KMS-11 (cell line): ENCODE results near the gene AGTR1.

Experiments
- H2AFZ ChIP-seq: fragments of 200-600 bp; sonication (generic); 2 replicates; pipeline ENCODE4 v1.6.1; 2016; ENCODE audit warnings: antibody characterized with exemption, mixed run types, low read depth
- H3K27ac ChIP-seq: fragments of 200-600 bp; sonication (generic); 2 replicates; pipeline ENCODE4 v1.6.1; 2016; ENCODE audit warnings: mild to moderate bottlenecking, mixed run types
- H3K27me3 ChIP-seq: fragments of 200-600 bp; sonication (generic); 2 replicates; pipeline ENCODE4 v1.6.1; 2017; ENCODE audit warnings: mild to moderate bottlenecking, low read depth, mixed run types, moderate library complexity; ENCODE audit not compliant: insufficient read depth
- H3K36me3 ChIP-seq: fragments of 200-600 bp; sonication (generic); 2 replicates; pipeline ENCODE4 v1.6.1; 2017; ENCODE audit warnings: mild to moderate bottlenecking, mixed run types; ENCODE audit not compliant: insufficient read depth
- H3K4me1 ChIP-seq: fragments of 200-600 bp; sonication (generic); 2 replicates; pipeline ENCODE4 v1.6.1; 2016; ENCODE audit warnings: mild to moderate bottlenecking, low read depth, mixed run types; ENCODE audit not compliant: poor library complexity, severe bottlenecking
- H3K4me2 ChIP-seq: fragments of 200-600 bp; sonication (generic); 2 replicates; pipeline ENCODE4 v1.7.0; 2016; ENCODE audit warnings: mild to moderate bottlenecking, mixed run types
- H3K4me3 ChIP-seq: fragments of 200-600 bp; sonication (generic); IDR thresholded peaks from 2 replicates; pipeline ENCODE4 v1.6.1; 2017; ENCODE audit warnings: low read depth, low read length, mixed read lengths; ENCODE audit not compliant: insufficient read depth
- H3K79me2 ChIP-seq: fragments of 200-600 bp; sonication (generic); 2 replicates; pipeline ENCODE4 v1.6.1; 2016; ENCODE audit warnings: low read depth, mixed run types; ENCODE audit not compliant: insufficient read depth
- H3K9ac ChIP-seq: fragments of 200-600 bp; sonication (generic); 2 replicates; pipeline ENCODE4 v1.6.1; 2016; ENCODE audit warnings: mild to moderate bottlenecking, mixed run types
- H4K20me1 ChIP-seq: fragments of 200-600 bp; sonication (generic); 2 replicates; pipeline ENCODE4 v1.6.1; 2016; ENCODE audit warnings: mild to moderate bottlenecking, mixed run types; ENCODE audit not compliant: insufficient read depth
- TF ChIP-seq, protein P1 (sequence below): fragments of 200-600 bp; sonication (generic); conservative IDR thresholded peaks from 2 replicates; pipeline ENCODE4 v1.6.1; 2017; ENCODE audit warnings: low read depth, mild to moderate bottlenecking, antibody characterized with exemption, low read length, moderate library complexity, mixed read lengths

AGTR1 gene

DNA sequence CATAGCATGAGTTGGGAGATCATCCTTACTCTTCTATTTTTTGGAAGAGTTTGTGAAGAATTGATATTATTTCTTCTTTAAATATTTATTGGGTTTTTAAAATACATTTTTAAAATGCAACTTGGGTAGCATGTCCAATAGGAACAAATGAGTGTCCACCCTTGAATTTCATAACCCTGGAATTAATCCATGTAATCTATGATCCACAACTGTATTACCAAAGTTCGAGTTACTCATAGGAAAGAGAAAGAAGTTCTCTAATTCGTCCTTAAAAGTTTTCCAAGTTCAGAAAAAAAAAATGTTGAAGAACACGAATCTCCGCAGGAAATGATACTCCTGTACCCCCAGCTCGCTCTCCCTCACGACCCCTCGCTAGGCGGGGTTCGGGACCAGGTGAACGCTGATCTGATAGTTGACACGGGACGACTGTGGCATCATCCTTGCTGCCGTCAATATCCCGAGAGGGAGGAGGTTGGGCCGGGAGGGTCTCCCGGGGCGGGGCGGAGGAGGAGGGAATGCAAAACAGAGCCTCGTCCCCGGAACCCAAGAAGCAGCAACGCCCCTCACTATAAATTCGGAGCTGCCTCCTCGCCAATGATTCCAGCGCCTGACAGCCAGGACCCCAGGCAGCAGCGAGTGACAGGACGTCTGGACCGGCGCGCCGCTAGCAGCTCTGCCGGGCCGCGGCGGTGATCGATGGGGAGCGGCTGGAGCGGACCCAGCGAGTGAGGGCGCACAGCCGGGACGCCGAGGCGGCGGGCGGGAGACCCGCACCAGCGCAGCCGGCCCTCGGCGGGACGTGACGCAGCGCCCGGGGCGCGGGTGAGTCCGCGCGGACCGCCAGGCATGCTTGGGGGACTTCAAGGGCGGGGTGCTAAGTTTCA is at the start of gene AGTR1:
Gene AGTR1, plus strand, starts transcription at position 598 of the 884 bp plus-strand sequence. CDS start 43,133 bp downstream, outside the sequence.
- no peaks in the 10 kb centered on the region for H3K79me2 ChIP-seq
- H2AFZ ChIP-seq = no peak within 1 kb of the TSS
- no peaks in the 10 kb centered on the region for H3K4me1 ChIP-seq
- H3K4me2 ChIP-seq = no peak within 1 kb of the TSS
- no peak within 1 kb of the TSS for H3K27ac ChIP-seq
- H3K9ac ChIP-seq = no peak within 1 kb of the TSS
- H4K20me1 ChIP-seq = no peaks in the 10 kb centered on the region
- H3K4me3 ChIP-seq = no peak within 1 kb of the TSS
- no peaks in the 10 kb centered on the region for H3K27me3 ChIP-seq
- TF ChIP-seq, protein P1, sequence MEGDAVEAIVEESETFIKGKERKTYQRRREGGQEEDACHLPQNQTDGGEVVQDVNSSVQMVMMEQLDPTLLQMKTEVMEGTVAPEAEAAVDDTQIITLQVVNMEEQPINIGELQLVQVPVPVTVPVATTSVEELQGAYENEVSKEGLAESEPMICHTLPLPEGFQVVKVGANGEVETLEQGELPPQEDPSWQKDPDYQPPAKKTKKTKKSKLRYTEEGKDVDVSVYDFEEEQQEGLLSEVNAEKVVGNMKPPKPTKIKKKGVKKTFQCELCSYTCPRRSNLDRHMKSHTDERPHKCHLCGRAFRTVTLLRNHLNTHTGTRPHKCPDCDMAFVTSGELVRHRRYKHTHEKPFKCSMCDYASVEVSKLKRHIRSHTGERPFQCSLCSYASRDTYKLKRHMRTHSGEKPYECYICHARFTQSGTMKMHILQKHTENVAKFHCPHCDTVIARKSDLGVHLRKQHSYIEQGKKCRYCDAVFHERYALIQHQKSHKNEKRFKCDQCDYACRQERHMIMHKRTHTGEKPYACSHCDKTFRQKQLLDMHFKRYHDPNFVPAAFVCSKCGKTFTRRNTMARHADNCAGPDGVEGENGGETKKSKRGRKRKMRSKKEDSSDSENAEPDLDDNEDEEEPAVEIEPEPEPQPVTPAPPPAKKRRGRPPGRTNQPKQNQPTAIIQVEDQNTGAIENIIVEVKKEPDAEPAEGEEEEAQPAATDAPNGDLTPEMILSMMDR = no peak
- no peaks in the 10 kb centered on the region for H3K36me3 ChIP-seq

GRCh38 chr3:148648685-148649352 is 48.9 kb upstream of the AGTR1 start:
- Histone ChIP-seq H4K20me1 (no peaks in the 10 kb centered on the region), H3K4me3 (no peak overlapping the region), H3K4me2 (no peak overlapping the region), H3K27me3 (no peaks in the 10 kb centered on the region), H3K4me1 (no peaks in the 10 kb centered on the region), H3K9ac (no peak overlapping the region), H3K27ac (no peak overlapping the region), H3K36me3 (no peaks in the 10 kb centered on the region), H2AFZ (no peak overlapping the region), H3K79me2 (no peaks in the 10 kb centered on the region)
- TF ChIP-seq, protein P1 = no peak

DNA sequence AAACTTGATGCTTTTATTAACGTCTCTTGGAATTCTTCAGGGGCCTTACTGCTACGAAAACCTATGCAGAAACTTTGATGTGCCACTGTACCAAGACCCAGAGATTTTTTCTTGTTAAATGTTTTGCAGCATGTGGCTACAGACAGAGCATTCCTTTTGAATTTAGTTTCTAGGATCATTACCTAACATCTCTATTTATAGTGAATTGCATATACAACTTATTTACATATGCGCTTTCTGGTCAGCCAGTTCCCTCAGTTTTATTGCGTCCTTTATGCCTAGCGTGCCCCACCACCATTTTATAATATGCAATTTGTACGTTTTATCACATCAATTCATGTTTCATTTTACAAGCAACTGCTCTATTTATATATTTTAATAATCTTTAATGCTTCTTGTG is 46.2 kb upstream of the AGTR1 start:
- Histone ChIP-seq H3K4me1 (no peaks in the 10 kb centered on the region), H3K27me3 (no peaks in the 10 kb centered on the region), H3K4me2 (no peak overlapping the region), H3K79me2 (no peaks in the 10 kb centered on the region), H3K27ac (no peak overlapping the region), H2AFZ (no peak overlapping the region), H3K4me3 (no peak overlapping the region), H3K36me3 (no peaks in the 10 kb centered on the region), H4K20me1 (no peaks in the 10 kb centered on the region), H3K9ac (no peak overlapping the region)
- TF ChIP-seq, protein P1 = no peak

DNA sequence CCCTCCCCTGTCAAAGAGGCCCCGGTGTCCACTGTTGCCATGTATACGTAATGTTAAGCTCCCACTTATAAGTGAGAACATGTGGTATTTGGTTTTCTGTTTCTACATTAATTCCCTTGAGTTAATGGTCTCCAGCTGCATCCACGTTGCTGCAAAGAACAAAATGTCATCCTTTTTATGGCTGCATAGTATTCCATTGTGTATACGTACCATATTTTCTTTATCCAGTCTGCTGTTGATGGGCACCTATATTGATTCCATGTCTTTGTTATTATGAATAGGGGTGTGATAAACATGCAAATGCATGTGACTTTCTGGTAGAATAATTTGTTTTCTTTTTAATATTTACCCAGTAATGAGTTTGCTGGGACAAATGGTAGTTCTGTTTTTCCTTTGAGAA is 43.3 kb upstream of the AGTR1 start:
- Histone ChIP-seq H3K27me3 (no peaks in the 10 kb centered on the region), H3K27ac (no peak overlapping the region), H4K20me1 (no peaks in the 10 kb centered on the region), H3K36me3 (no peaks in the 10 kb centered on the region), H3K4me2 (no peak overlapping the region), H2AFZ (no peak overlapping the region), H3K4me3 (no peak overlapping the region), H3K9ac (no peak overlapping the region), H3K4me1 (no peaks in the 10 kb centered on the region), H3K79me2 (no peaks in the 10 kb centered on the region)
- TF ChIP-seq, protein P1 = no peak
